ENCODE measurements around the gene TAS1R1. TPM values are rescaled to one million over a fixed set of nuclear protein-coding genes. Genes with fewer than 3 reads are reported as not detected.

Gene TAS1R1
- total and polyA plus RNA-seq, 2 experiments from 2014 or later: not detected

GRCh38 chr1:6572653-6573383, 17.7 kb downstream of the TAS1R1 start:
- H4K20me1 ChIP-seq (ENCODE audit: insufficient read depth, poor library complexity, severe bottlenecking): no peaks in the 10 kb centered on the region
- H3K27ac ChIP-seq: no peak overlapping the region
- no peaks in the 10 kb centered on the region for H3K4me1 ChIP-seq (ENCODE audit: insufficient read depth)
- no peaks in the 10 kb centered on the region for H3K27me3 ChIP-seq
- DNase-seq (ENCODE audit: low spot score): no peak
- no peak overlapping the region for H3K4me2 ChIP-seq
- H2AFZ ChIP-seq: no peak overlapping the region
- no peaks in the 10 kb centered on the region for H3K36me3 ChIP-seq (replicated peaks; ENCODE audit: insufficient read depth, low read depth)
- 86% methylated on average over 11 of the region's 12 CpGs for WGBS (ENCODE audit: low lambda C conversion rate, missing lambda C conversion rate)
- H3K9me3 ChIP-seq (ENCODE audit: low read depth): no peaks in the 10 kb centered on the region
- TF ChIP-seq, protein P1, sequence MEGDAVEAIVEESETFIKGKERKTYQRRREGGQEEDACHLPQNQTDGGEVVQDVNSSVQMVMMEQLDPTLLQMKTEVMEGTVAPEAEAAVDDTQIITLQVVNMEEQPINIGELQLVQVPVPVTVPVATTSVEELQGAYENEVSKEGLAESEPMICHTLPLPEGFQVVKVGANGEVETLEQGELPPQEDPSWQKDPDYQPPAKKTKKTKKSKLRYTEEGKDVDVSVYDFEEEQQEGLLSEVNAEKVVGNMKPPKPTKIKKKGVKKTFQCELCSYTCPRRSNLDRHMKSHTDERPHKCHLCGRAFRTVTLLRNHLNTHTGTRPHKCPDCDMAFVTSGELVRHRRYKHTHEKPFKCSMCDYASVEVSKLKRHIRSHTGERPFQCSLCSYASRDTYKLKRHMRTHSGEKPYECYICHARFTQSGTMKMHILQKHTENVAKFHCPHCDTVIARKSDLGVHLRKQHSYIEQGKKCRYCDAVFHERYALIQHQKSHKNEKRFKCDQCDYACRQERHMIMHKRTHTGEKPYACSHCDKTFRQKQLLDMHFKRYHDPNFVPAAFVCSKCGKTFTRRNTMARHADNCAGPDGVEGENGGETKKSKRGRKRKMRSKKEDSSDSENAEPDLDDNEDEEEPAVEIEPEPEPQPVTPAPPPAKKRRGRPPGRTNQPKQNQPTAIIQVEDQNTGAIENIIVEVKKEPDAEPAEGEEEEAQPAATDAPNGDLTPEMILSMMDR (IDR thresholded peaks at IDR 0.05; ENCODE audit: poor library complexity): no peak
- no peak for TF ChIP-seq EZH2phosphoT487 (IDR thresholded peaks at IDR 0.05; ENCODE audit: low read depth, severe bottlenecking, unreplicated experiment)
- H3K79me2 ChIP-seq: no peaks in the 10 kb centered on the region
- no peak overlapping the region for H3K4me3 ChIP-seq
- no peaks in the 10 kb centered on the region for H3K9me2 ChIP-seq (replicated peaks; ENCODE audit: insufficient read depth)

- Histone ChIP-seq H3K27ac (no peak overlapping the region), H4K20me1 (ENCODE audit: insufficient read depth, poor library complexity, severe bottlenecking) (no peaks in the 10 kb centered on the region), H3K27me3 (no peaks in the 10 kb centered on the region), H3K4me2 (no peak overlapping the region), H3K9me2 (replicated peaks; ENCODE audit: insufficient read depth) (no peaks in the 10 kb centered on the region), H2AFZ (no peak overlapping the region), H3K36me3 (replicated peaks; ENCODE audit: insufficient read depth, low read depth) (no peaks in the 10 kb centered on the region), H3K4me3 (no peak overlapping the region), H3K4me1 (ENCODE audit: insufficient read depth) (peaks cover 2% of the 10 kb centered on the region), H3K9me3 (ENCODE audit: low read depth) (no peaks in the 10 kb centered on the region), H3K79me2 (no peaks in the 10 kb centered on the region)
- WGBS (ENCODE audit: low lambda C conversion rate, missing lambda C conversion rate): 79% methylated on average over 8 of the region's 8 CpGs
- DNase-seq (ENCODE audit: low spot score): no peak
- no peak for TF ChIP-seq EZH2phosphoT487 (IDR thresholded peaks at IDR 0.05; ENCODE audit: low read depth, severe bottlenecking, unreplicated experiment)
- TF ChIP-seq, protein P1 (IDR thresholded peaks at IDR 0.05; ENCODE audit: poor library complexity): no peak
- no peak for TF ChIP-seq EZH2 (IDR thresholded peaks at IDR 0.05; ENCODE audit: borderline replicate concordance)
Measured at GRCh38 chr1:6574025-6574620, 19.0 kb downstream of the TAS1R1 start.

DNA sequence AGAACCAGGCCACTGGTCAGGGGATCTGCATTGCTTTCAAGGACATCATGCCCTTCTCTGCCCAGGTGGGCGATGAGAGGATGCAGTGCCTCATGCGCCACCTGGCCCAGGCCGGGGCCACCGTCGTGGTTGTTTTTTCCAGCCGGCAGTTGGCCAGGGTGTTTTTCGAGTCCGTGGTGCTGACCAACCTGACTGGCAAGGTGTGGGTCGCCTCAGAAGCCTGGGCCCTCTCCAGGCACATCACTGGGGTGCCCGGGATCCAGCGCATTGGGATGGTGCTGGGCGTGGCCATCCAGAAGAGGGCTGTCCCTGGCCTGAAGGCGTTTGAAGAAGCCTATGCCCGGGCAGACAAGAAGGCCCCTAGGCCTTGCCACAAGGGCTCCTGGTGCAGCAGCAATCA, 19.7 kb downstream of the TAS1R1 start:
- no peak overlapping the region for H3K27ac ChIP-seq
- H2AFZ ChIP-seq: no peak overlapping the region
- WGBS (ENCODE audit: low lambda C conversion rate, missing lambda C conversion rate): 90% methylated on average over 14 of the region's 14 CpGs
- H3K36me3 ChIP-seq (replicated peaks; ENCODE audit: insufficient read depth, low read depth): no peaks in the 10 kb centered on the region
- TF ChIP-seq, protein P1 (IDR thresholded peaks at IDR 0.05; ENCODE audit: poor library complexity): no peak
- no peak for TF ChIP-seq EZH2 (IDR thresholded peaks at IDR 0.05; ENCODE audit: borderline replicate concordance)
- TF ChIP-seq EZH2phosphoT487 (IDR thresholded peaks at IDR 0.05; ENCODE audit: low read depth, severe bottlenecking, unreplicated experiment): no peak
- H3K79me2 ChIP-seq: no peaks in the 10 kb centered on the region
- H3K4me2 ChIP-seq: no peak overlapping the region
- H3K9me3 ChIP-seq (ENCODE audit: low read depth): no peaks in the 10 kb centered on the region
- H3K9me2 ChIP-seq (replicated peaks; ENCODE audit: insufficient read depth): no peaks in the 10 kb centered on the region
- H3K4me1 ChIP-seq (ENCODE audit: insufficient read depth): peaks cover 6% of the 10 kb centered on the region
- DNase-seq (ENCODE audit: low spot score): no peak
- H3K27me3 ChIP-seq: no peaks in the 10 kb centered on the region
- H4K20me1 ChIP-seq (ENCODE audit: insufficient read depth, poor library complexity, severe bottlenecking): no peaks in the 10 kb centered on the region
- H3K4me3 ChIP-seq: no peak overlapping the region
